ENCODE results near the gene SACM1L. TPM values are rescaled to one million over a fixed set of nuclear protein-coding genes. Genes with fewer than 3 reads are reported as not detected.
A peak's percentile ranks its signal among the peaks of the same experiment; 100 is the strongest.
"Not testable (repeated sequence)": the region's sequence is repeated elsewhere in the genome, so short reads cannot be mapped to it uniquely, and the experiment has no call there.

SACM1L gene
- polyA plus RNA-seq, 1 donor = 87.8 TPM

GRCh38 chr3:45741742-45742460 lies 52.7 kb downstream of the SACM1L start:
- no peak for DNase-seq

GRCh38 chr3:45742461-45743089 lies 53.4 kb downstream of the SACM1L start:
- no peak for DNase-seq

GRCh38 chr3:45746165-45746776 lies 57.1 kb downstream of the SACM1L start:
- no peak for DNase-seq

- DNase-seq = no peak
Measured at GRCh38 chr3:45746777-45747622, 57.8 kb downstream of the SACM1L start.

GRCh38 chr3:45748068-45748467 lies 58.9 kb downstream of the SACM1L start:
- DNase-seq = peak; percentile 7

GRCh38 chr3:45749036-45749600 lies 59.9 kb downstream of the SACM1L start:
- DNase-seq = not testable (repeated sequence)

GRCh38 chr3:45749880-45750279 lies 60.7 kb downstream of the SACM1L start:
- DNase-seq = no peak

- no peak for DNase-seq
Measured at GRCh38 chr3:45751537-45752242, 62.5 kb downstream of the SACM1L start.

GRCh38 chr3:45753095-45753494 lies 63.9 kb downstream of the SACM1L start:
- no peak for DNase-seq

- DNase-seq = no peak
Measured at GRCh38 chr3:45754461-45754860, 65.3 kb downstream of the SACM1L start.

- no peak for DNase-seq
Measured at GRCh38 chr3:45756055-45756454, 66.9 kb downstream of the SACM1L start.

GRCh38 chr3:45757141-45757540 lies 67.9 kb downstream of the SACM1L start:
- not testable (repeated sequence) for DNase-seq

- DNase-seq = no peak
Measured at GRCh38 chr3:45758871-45759270, 69.7 kb downstream of the SACM1L start.

GRCh38 chr3:45759851-45760250 lies 70.7 kb downstream of the SACM1L start:
- no peak for DNase-seq

GRCh38 chr3:45760878-45761711 lies 71.9 kb downstream of the SACM1L start:
- DNase-seq = peak; percentile 19

GRCh38 chr3:45761831-45762230 lies 72.6 kb downstream of the SACM1L start:
- DNase-seq = no peak

- DNase-seq = no peak
Measured at GRCh38 chr3:45762647-45763302, 73.6 kb downstream of the SACM1L start.

- no peak for DNase-seq
Measured at GRCh38 chr3:45763303-45763675, 74.1 kb downstream of the SACM1L start.

GRCh38 chr3:45765266-45765851 lies 76.2 kb downstream of the SACM1L start:
- DNase-seq = no peak

- no peak for DNase-seq
Measured at GRCh38 chr3:45765958-45766357, 76.8 kb downstream of the SACM1L start.
